Bronchial epithelial cell (primary cell): ENCODE results near the gene AFTPH. TPM values are rescaled to one million over a fixed set of nuclear protein-coding genes. Genes with fewer than 3 reads are reported as not detected.

Experiments used
- DNase-seq: peaks from one replicate; pipeline ENCODE4 v3.0.0-alpha.2; 2010; ENCODE audit warnings: low read depth
- FAIRE-seq: peaks from 2 replicates; lab custom pipeline; 2011; peaks lifted over from hg19 to GRCh38; lab: Jason Lieb, UNC
- H3K27me3 ChIP-seq: 2 replicates; pipeline ENCODE4 v1.5.1; 2011; ENCODE audit warnings: low read length; ENCODE audit not compliant: control insufficient read depth, insufficient read depth
- H3K36me3 ChIP-seq: 2 replicates; pipeline ENCODE4 v1.5.1; 2011; ENCODE audit warnings: low read length; ENCODE audit not compliant: control insufficient read depth, insufficient read depth
- H3K4me3 ChIP-seq: 2 replicates; pipeline ENCODE4 v1.5.1; 2011; ENCODE audit warnings: mild to moderate bottlenecking, low read depth, low read length, control low read depth
- CTCF ChIP-seq: IDR thresholded peaks from 2 replicates; pipeline ENCODE4 v1.5.1; 2011; ENCODE audit warnings: mild to moderate bottlenecking, moderate library complexity, low read length, control low read depth, inconsistent platforms; ENCODE audit not compliant: insufficient read depth, severe bottlenecking
- total RNA-seq: library from RNA; depleted of rRNA; stranded (reverse); fragments of >200 nt; gene quantifications from 2 replicates; pipeline ENCODE4 v1.2.1, GENCODE V29; 2014

The AFTPH gene
- total RNA-seq, 1 donor from 2014 or later = 56.3 TPM

- Histone ChIP-seq H3K4me3 (no peak overlapping the region), H3K36me3 (no peaks in the 10 kb centered on the region), H3K27me3 (no peaks in the 10 kb centered on the region)
- FAIRE-seq (no peak), DNase-seq (no peak)
- TF ChIP-seq CTCF = no peak
These were observed 100.7 kb downstream of the AFTPH start for GRCh38 chr2:64624862-64625261.

- no peak for TF ChIP-seq CTCF
- DNase-seq (no peak), FAIRE-seq (no peak)
- Histone ChIP-seq H3K27me3 (no peaks in the 10 kb centered on the region), H3K4me3 (no peak overlapping the region), H3K36me3 (no peaks in the 10 kb centered on the region)
These were observed 101.4 kb downstream of the AFTPH start for GRCh38 chr2:64625299-64626145.

GRCh38 chr2:64626146-64626809 lies 102.2 kb downstream of the AFTPH start:
- FAIRE-seq = no peak
- Histone ChIP-seq H3K4me3 (no peak overlapping the region), H3K27me3 (no peaks in the 10 kb centered on the region), H3K36me3 (peaks cover under 1% of the 10 kb centered on the region)
- DNase-seq = no peak
- TF ChIP-seq CTCF = no peak

- no peak for TF ChIP-seq CTCF
- FAIRE-seq (no peak), DNase-seq (no peak)
- Histone ChIP-seq H3K4me3 (no peak overlapping the region), H3K36me3 (peaks cover 1% of the 10 kb centered on the region), H3K27me3 (no peaks in the 10 kb centered on the region)
These were observed 103.0 kb downstream of the AFTPH start for GRCh38 chr2:64626963-64627760.

GRCh38 chr2:64627860-64628841 lies 104.0 kb downstream of the AFTPH start:
- no peak for FAIRE-seq
- DNase-seq = no peak

More at GRCh38 chr2:64627860-64628841, 104.0 kb downstream of the AFTPH start:
- Histone ChIP-seq H3K4me3 (no peak overlapping the region), H3K36me3 (peaks cover 1% of the 10 kb centered on the region), H3K27me3 (no peaks in the 10 kb centered on the region)
- TF ChIP-seq CTCF = no peak
